T-helper 2 cell treated with Interferon-gamma antibody and Interleukin-4, amounts not matched to agents 100 ng/mL and 5 ng/mL, for 36 hours (primary cell): ENCODE results near the gene CD300LB. TPM values are rescaled to one million over a fixed set of nuclear protein-coding genes. Genes with fewer than 3 reads are reported as not detected.
"Not testable (repeated sequence)": the region's sequence is repeated elsewhere in the genome, so short reads cannot be mapped to it uniquely, and the experiment has no call there.

Experiments
- intact Hi-C: fragments of 100-400 bp; cut with micrococcal nuclease; formaldehyde crosslinking; loops from one replicate; pipeline ENCODE4 v1.15.1; 2023
- total RNA-seq: library from RNA; stranded (reverse); gene quantifications from 2 replicates; pipeline ENCODE4 v1.2.3, GENCODE V29; 2022

Gene CD300LB
- total RNA-seq, 1 donor from 2014 or later, result not detected

- intact Hi-C loops, result no loop called here
Measured at GRCh38 chr17:74526681-74527080, 4.6 kb downstream of the CD300LB start.

GRCh38 chr17:74525781-74526288 lies 5.4 kb downstream of the CD300LB start:
- intact Hi-C loops, result no loop called here

GRCh38 chr17:74525465-74525725 lies 5.9 kb downstream of the CD300LB start:
- intact Hi-C loops, result no loop called here

GRCh38 chr17:74524653-74525464 lies 6.4 kb downstream of the CD300LB start:
- intact Hi-C loops, result no loop called here

- intact Hi-C loops, result no loop called here
Measured at GRCh38 chr17:74523308-74523707, 8.0 kb downstream of the CD300LB start.

GRCh38 chr17:74522381-74523105 lies 8.7 kb downstream of the CD300LB start:
- intact Hi-C loops, result no loop called here

GRCh38 chr17:74521701-74522201 lies 9.5 kb downstream of the CD300LB start:
- intact Hi-C loops, result no loop called here

- intact Hi-C loops, result no loop called here
Measured at GRCh38 chr17:74520790-74521480, 10.3 kb downstream of the CD300LB start.

DNA sequence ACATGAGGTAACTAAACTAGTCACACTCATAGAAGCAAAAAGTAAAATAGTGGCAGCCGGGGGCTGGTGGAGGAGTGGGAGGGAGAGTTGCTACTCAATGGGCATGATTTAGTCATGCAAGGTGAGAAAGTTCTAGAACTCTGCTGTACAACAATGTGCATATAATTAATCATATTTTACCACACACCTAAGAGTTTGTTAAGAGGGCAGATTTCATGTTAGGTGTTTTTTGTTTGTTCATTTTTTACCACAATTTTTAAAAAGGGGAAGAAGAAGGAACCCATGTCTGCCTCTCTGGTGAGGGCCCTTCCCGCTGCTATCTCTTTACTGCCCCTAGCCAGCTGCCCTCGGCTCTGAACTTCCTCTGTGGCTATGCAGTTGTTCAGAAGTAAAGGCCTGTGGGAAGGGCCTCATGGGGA lies 11.2 kb downstream of the CD300LB start:
- intact Hi-C loops, result no loop called here

- intact Hi-C loops, result loop anchor here (10.0 kb wide), 1 partner anchor 234 kb away; no protein-coding TSS in a partner anchor
Measured at GRCh38 chr17:74518413-74518981, 12.8 kb downstream of the CD300LB start.

DNA sequence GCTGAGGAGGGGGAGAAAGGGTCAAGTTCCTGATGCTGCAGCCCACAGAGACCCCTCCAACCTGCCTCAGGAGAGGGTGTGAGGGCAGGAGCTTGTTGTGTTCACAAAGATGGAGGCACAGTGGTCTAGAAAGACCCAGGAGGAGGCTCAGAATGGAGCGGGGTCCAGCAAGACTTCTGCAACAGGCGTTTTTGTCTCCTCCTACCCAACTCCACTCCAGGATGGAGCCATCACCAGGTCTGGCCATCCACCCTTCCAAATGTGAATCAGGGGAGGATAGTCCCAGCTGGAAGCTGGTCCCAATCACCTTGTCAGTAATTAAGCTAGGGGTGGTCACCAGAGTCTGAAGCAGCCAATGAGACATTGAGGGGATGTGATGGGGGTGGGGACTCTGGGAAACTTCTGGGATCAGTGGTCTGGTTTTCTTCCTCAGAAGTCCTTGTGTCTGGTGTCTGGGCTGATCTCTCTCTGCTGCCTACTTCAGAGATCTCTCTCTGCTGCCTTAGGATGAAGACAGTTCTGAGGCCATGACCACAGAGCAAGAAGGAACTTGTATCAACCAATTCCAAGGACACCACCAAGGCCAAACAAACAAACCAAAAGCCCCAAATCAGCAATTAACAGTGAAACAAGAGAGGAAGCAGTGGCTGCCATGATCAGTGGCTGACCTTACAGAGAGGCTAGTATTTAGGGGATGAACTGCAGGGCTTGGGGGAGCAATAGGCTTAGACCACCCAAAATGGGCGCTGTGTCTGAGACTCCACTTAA lies 14.5 kb downstream of the CD300LB start:
- intact Hi-C loops, result loop anchor here (10.0 kb wide), 1 partner anchor 232 kb away; no protein-coding TSS in a partner anchor

- intact Hi-C loops, result loop anchor here (10.0 kb wide), 1 partner anchor 231 kb away; no protein-coding TSS in a partner anchor
Measured at GRCh38 chr17:74515941-74516340, 15.3 kb downstream of the CD300LB start.

GRCh38 chr17:74514632-74515334 lies 16.5 kb downstream of the CD300LB start:
- intact Hi-C loops, result loop anchor here (10.0 kb wide), 1 partner anchor 230 kb away; no protein-coding TSS in a partner anchor

- intact Hi-C loops, result loop anchor here (10.0 kb wide), 1 partner anchor 229 kb away; no protein-coding TSS in a partner anchor
Measured at GRCh38 chr17:74513987-74514631, 17.2 kb downstream of the CD300LB start.

DNA sequence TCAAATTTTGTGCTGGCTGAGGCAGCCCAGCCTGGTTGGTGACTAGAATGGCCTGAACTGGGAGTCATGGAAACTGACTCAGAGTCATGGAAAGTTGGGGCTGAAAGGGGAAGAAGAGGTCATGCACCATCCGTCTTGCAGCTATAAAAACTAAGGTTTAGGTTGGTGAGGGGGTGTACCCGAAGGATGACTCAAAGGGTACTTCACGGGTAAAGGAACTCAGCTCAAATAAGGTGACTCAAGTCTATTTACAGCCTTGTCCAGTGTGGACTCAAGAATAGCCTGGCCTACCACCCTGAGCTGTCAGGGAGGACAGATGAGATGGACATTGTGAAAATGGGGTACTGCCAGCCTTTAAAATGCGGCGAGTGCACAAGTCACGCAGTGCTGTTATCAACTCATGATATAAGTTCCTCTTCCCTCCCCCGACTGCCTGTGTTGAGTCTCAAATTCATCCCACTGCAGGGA lies 18.6 kb downstream of the CD300LB start:
- intact Hi-C loops, result loop anchor here (10.0 kb wide), 1 partner anchor 228 kb away; no protein-coding TSS in a partner anchor

- intact Hi-C loops, result loop anchor here (10.0 kb wide), 1 partner anchor 227 kb away; no protein-coding TSS in a partner anchor
Measured at GRCh38 chr17:74512036-74512435, 19.2 kb downstream of the CD300LB start.

GRCh38 chr17:74508156-74508555 lies 23.1 kb downstream of the CD300LB start:
- intact Hi-C loops, result no loop called here

GRCh38 chr17:74503949-74504348 lies 27.3 kb downstream of the CD300LB start:
- intact Hi-C loops, result not testable (repeated sequence)

GRCh38 chr17:74502861-74503260 lies 28.4 kb downstream of the CD300LB start:
- intact Hi-C loops, result no loop called here
